ENCODE data around the gene FBLN1.

FBLN1 gene

DNA sequence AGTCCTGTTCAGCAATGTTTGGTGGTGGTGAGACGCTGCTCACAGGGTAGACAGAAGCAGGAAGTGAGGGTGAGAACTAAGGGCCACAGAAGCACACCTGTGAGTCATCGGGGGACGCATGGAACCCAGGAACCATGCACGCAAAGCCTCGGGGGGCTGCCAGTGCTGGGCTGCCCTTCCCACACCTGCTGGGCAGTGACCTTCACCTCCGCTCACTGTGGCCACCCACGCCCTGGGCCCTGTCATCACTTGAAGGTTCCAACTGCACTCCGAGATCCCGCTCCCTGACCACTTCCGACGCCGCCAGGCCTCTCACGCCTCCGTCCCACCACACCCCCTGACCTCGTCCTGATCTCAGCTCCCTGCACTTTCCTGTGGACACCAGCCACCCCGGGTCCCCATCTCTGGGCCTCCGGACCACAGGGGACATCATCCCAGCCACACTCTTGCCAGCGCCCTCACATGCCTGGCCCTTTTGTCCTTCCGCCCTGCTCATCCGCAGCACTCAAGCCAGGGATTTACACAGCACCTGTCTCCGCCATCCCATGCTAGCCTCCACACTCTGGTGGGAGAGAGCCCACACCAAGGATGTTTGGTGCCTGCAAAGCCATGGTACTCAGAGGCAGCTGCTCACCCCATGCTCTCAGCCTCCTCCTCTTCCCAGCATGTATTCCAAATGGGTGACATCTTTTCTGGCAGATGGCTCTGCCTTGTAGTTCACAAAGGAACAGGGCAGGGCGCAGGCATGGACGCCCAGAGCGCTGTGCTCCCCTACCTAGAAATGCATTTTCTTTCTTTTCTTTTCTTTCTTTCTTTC lies 145.8 kb downstream of the FBLN1 start:
- TF ChIP-seq, protein P1, sequence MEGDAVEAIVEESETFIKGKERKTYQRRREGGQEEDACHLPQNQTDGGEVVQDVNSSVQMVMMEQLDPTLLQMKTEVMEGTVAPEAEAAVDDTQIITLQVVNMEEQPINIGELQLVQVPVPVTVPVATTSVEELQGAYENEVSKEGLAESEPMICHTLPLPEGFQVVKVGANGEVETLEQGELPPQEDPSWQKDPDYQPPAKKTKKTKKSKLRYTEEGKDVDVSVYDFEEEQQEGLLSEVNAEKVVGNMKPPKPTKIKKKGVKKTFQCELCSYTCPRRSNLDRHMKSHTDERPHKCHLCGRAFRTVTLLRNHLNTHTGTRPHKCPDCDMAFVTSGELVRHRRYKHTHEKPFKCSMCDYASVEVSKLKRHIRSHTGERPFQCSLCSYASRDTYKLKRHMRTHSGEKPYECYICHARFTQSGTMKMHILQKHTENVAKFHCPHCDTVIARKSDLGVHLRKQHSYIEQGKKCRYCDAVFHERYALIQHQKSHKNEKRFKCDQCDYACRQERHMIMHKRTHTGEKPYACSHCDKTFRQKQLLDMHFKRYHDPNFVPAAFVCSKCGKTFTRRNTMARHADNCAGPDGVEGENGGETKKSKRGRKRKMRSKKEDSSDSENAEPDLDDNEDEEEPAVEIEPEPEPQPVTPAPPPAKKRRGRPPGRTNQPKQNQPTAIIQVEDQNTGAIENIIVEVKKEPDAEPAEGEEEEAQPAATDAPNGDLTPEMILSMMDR (IDR thresholded peaks at IDR 0.05; ENCODE audit: insufficient read depth, missing control alignments): no peak
- FAIRE-seq: no peak
- no peak for DNase-seq (ENCODE audit: insufficient read length, low spot score)

GRCh38 chr22:45649809-45650208 lies 147.1 kb downstream of the FBLN1 start:
- DNase-seq (ENCODE audit: insufficient read length, low spot score) (no peak), FAIRE-seq (no peak)
- TF ChIP-seq, protein P1 (IDR thresholded peaks at IDR 0.05; ENCODE audit: insufficient read depth, missing control alignments): no peak

DNA sequence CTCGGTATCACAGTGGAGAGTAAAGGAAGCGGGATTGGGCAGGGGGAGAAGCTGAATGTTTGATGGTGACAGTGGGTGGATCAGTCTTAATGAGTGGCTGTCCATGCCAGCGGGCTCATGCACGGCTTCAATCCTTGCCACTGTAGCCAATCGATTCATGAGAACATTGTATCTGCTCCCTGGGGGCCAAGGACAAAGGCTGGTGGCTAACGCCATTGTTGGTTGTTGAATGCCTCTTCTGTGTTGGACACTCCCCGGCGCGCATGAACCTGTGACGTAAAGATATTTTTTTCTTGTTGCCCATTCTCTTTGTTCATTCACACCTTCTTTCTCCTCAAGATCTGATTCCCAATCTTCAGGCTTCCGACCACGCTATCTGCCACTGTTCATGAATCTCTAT lies 148.0 kb downstream of the FBLN1 start:
- FAIRE-seq (no peak), DNase-seq (ENCODE audit: insufficient read length, low spot score) (no peak)
- TF ChIP-seq, protein P1 (IDR thresholded peaks at IDR 0.05; ENCODE audit: insufficient read depth, missing control alignments): no peak
